GM12864 (cell line): ENCODE results near the gene SLC2A10.
"Not testable (repeated sequence)": the region's sequence is repeated elsewhere in the genome, so short reads cannot be mapped to it uniquely, and the experiment has no call there.

Experiments used
- DNase-seq: peaks from one replicate; pipeline ENCODE4 v3.0.0-alpha.2; 2011; ENCODE audit warnings: low read depth
- H3K4me3 ChIP-seq: 2 replicates; pipeline ENCODE4 v1.5.1; 2011; ENCODE audit warnings: mild to moderate bottlenecking, low read depth, low read length, control low read depth
- TF ChIP-seq, protein P1 (sequence below): IDR thresholded peaks from 2 replicates; pipeline ENCODE4 v1.5.1; 2011; ENCODE audit warnings: low read depth, mild to moderate bottlenecking, moderate library complexity, low read length, control low read depth, inconsistent platforms; ENCODE audit errors: missing control alignments

SLC2A10 gene

GRCh38 chr20:46674253-46675083 lies 35.0 kb upstream of the SLC2A10 start:
- DNase-seq: no peak
- H3K4me3 ChIP-seq: no peak overlapping the region
- TF ChIP-seq, protein P1, sequence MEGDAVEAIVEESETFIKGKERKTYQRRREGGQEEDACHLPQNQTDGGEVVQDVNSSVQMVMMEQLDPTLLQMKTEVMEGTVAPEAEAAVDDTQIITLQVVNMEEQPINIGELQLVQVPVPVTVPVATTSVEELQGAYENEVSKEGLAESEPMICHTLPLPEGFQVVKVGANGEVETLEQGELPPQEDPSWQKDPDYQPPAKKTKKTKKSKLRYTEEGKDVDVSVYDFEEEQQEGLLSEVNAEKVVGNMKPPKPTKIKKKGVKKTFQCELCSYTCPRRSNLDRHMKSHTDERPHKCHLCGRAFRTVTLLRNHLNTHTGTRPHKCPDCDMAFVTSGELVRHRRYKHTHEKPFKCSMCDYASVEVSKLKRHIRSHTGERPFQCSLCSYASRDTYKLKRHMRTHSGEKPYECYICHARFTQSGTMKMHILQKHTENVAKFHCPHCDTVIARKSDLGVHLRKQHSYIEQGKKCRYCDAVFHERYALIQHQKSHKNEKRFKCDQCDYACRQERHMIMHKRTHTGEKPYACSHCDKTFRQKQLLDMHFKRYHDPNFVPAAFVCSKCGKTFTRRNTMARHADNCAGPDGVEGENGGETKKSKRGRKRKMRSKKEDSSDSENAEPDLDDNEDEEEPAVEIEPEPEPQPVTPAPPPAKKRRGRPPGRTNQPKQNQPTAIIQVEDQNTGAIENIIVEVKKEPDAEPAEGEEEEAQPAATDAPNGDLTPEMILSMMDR: no peak

DNA sequence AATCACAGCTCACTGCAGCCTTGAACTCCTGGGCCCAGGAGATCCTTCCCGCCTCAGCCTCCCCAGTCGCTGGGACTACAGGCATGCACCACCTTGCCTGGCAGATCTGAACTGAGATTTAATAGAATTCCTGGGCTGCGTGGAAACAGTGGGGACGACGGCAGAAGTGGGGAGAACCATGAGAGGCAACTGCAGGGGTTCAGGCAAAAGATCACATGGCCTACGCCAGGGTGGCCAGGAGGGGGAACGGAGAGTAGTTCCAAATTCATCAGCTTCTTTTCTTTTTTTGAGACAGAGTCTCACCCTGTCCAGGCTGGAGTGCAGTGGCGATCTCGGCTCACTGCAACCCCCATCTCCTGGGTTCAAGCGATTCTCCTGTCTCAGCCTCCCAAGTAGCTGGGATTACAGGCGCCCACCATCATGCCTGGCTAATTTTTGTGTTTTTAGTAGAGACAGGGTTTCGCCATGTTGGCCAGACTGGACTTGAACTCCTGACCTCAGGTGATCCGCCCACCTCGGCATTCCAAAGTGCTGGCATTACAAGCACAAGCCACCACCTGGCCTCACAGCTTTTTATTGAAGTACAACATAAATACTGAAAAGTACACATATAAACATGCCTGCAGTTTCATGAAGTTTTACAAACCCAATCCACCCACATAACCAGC lies 32.7 kb upstream of the SLC2A10 start:
- H3K4me3 ChIP-seq, DNase-seq: not testable (repeated sequence)

DNA sequence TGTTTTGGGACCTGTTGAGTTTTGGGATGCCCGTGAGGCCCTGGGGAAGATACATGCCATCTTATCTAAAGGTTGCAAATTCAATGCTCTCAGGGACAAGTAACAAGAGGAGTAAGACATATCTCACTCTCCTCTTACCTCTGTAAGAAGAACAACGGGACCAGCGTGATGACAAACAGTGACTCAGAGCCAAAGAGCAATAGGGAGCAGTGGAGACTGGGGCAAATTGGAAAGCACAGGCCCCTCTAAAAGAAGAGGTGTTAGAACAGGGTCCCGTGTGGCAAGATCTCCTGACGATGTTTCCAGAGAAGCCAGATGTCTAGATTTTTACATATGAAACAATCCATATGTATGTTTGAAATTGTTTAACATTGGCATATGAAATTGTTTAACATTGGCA lies 31.8 kb upstream of the SLC2A10 start:
- DNase-seq: no peak
- no peak overlapping the region for H3K4me3 ChIP-seq
- TF ChIP-seq, protein P1: no peak

DNA sequence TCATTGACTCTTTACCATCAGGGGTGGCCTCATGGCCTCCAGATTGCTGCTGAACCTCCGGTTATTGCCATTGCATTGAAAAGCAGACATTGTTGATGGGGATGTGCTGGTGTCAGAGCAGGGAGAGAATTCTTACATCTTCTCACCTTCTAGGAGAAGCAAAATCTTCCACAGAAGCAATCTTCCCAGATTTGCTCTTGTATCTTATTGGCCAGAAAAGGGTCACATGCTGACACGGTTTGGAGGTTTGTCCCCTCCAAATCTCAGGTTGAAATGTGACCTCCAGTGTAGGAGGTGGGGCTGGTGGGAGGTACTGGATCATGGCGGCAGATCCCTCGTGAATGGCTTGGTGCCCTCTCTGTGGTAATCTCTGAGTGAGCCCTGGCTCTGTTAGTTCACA lies 30.9 kb upstream of the SLC2A10 start:
- DNase-seq: no peak
- TF ChIP-seq, protein P1: no peak

GRCh38 chr20:46680684-46681031 lies 28.8 kb upstream of the SLC2A10 start:
- TF ChIP-seq, protein P1: no peak
- H3K4me3 ChIP-seq: no peak overlapping the region
- DNase-seq: no peak

More for the DNA sequence above, 30.9 kb upstream of the SLC2A10 start:
- H3K4me3 ChIP-seq: no peak overlapping the region

GRCh38 chr20:46681032-46681854 lies 28.2 kb upstream of the SLC2A10 start:
- H3K4me3 ChIP-seq: no peak overlapping the region
- TF ChIP-seq, protein P1: peak; percentile 91
- peak; percentile 33 for DNase-seq
